HG03439 (cell line): ENCODE measurements around the gene OR5H15.
"Not testable (repeated sequence)": the region's sequence is repeated elsewhere in the genome, so short reads cannot be mapped to it uniquely, and the experiment has no call there.

Source experiments
- ATAC-seq: cut with Tn5 transposase; IDR thresholded peaks from one replicate; pipeline ENCODE4 v1.9.1; 2021; ENCODE audit warnings: mild to moderate bottlenecking, moderate library complexity; ENCODE audit not compliant: unreplicated experiment

OR5H15 gene

DNA sequence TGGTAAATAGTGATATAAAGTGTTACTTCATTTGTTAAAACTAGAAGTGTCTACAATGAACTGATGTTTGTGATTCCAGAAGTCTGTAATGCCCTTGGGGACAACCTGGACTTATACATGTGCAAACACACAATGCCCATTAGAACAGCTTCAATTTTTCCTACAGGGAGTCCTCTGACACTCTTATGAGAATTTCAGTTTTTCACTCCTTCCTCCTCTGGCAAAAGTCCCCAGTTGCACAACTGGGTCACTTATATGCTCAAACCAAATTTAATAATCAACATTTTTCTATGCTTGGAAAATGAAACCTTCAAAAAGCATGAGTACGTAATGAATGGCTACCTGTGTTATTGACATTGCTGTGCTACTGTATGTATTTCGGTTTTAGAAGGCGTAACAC, at the start of gene OR5H15:
Gene OR5H15 (plus strand): TSS at position 301 of the 400 bp plus-strand sequence. CDS start 2,004 bp downstream, outside the sequence.
- no peak for ATAC-seq

DNA sequence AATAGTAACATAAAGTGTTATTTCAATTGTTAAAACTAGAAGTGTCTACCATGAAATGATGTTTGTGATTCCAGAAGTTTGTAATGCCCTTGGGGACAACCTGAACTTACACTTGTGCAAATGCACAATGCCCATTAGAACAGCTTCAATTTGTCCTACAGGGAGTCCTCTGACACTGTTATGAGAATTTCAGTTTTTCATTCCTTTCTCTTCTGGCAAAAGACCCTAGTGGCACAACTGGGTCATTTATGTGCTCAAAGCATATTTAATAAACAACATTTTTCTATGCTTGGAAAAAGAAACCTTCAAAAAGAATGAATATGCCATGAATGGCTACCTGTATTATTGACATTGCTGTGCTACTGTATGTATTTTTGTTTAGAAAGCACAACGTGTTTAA, 36.1 kb upstream of the OR5H15 start, which contains the start of gene OR5H1:
Gene OR5H1 (plus strand): TSS at position 301 of the 400 bp plus-strand sequence. CDS start 1,977 bp downstream, outside the sequence.
- ATAC-seq = no peak

DNA sequence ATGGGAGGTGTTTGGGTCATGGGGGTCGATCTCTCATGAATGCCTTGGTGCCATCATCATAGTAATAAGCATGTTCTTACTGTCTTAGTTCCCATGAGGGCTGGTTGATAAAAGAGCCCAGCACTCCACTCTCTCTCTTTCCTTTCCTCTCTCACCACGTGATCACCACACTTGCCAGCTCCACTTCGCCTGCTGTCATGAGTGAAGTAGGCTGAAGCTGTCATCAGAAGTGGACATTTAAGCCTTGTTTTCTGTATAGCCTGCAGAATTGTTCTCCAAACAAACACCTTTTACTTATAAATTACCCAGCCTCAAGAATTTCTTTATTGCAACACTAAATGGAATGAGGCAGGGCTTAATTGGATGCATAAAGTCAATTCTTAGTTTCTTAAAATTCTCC, 29.9 kb upstream of the OR5H15 start:
- no peak for ATAC-seq

DNA sequence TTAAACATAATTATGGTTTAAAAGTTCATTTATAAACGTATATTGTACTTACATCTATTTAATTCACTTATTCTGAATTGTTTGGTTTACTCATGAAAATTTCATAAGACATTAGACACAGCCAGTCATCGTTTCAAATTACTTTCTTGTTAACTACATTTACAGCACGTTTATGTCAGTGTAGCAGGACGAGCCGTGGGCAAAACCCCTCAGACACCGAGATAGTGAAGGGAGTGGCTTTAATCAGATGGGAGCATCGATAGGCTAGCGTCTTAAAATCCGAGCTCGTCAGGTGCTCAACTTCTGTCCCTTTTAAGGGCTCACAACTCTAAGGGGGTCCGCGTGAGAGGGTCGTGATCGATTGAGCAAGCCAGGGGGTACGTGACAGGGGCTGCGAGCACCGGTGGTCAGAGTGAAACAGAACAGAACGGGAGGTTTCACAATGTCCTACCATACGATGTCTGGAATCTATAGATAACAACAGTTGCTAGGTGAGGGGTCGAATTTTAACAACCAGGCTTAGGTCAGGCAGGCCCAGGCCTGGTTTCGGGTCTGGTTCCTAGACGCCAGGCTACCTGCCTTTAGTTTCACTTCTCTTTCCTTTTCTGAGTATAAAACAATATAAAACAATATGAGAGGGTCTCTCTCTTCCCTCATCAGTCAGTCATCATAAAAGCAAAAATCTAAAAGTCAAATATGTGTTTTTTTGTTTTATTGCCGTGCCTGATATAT, 28.5 kb upstream of the OR5H15 start:
- ATAC-seq = not testable (repeated sequence)

DNA sequence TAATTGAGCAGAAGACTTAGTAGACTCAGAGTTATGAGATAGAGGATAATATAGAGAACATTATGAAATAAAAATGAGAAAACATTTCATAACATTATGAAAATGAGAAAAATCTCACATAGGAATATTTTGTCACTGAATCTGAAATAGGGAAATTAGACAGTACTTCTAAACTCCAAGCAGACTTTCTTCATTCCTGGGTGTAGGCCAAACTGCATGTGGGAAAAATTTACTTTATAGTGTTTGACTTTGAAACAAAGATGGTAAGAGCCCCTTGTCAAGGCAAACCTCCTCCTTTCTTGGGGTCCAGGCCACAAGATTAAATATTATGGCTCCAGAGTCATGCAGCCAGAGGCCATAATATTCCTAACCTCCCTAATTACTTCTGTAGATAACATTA, 26.0 kb upstream of the OR5H15 start:
- no peak for ATAC-seq

DNA sequence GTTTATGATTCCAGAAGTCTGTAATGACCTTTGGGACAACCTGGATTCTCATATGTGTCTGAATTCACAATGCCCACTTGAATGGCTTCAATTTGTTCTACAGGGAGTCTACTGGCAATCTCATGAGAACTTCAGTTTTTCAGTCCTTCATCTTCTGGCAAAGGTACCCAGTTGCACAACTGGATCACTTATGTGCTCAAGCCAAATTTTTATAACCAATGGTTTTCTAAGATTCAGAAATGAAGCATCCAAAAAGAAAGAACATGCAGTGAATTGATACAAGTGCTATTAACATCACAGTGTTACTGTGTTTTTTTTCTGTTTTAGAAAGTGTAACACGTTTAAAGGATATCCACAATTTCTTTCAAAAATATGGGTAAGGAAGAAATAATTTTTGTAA, 19.3 kb upstream of the OR5H15 start, which contains the start of gene OR5H14:
Gene OR5H14 (plus strand): TSS at position 301 of the 400 bp plus-strand sequence. CDS start 1,907 bp downstream, outside the sequence.
- ATAC-seq = no peak

DNA sequence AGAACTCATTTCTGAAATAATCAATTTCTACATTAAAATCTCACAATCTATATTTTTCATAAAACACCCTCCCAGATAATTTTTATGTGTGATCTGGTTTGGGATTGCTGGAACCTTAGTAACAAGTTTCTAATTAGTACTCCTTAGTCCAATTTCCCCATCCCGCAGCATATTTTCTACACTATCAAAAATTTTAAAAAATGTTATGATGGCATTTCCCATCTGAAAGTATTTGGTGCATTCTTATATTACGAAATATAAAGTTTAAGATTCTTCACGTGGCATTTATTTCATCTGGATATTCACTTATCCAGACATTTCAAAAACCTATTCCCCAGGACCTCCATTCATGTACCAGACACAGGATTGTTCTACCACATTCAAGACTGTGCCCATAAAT, 17.7 kb upstream of the OR5H15 start:
- no peak for ATAC-seq

DNA sequence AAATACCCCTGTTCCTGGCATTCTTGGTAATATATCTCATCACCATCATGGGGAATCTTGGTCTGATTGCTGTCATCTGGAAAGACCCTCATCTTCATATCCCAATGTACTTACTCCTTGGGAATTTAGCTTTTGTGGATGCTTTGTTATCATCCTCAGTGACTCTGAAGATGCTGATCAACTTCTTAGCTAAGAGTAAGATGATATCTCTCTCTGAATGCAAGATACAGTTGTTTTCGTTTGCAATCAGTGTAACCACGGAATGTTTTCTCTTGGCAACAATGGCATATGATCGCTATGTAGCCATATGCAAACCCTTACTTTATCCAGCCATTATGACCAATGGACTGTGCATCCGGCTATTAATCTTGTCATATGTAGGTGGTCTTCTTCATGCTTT, 17.0 kb upstream of the OR5H15 start:
- not testable (repeated sequence) for ATAC-seq

DNA sequence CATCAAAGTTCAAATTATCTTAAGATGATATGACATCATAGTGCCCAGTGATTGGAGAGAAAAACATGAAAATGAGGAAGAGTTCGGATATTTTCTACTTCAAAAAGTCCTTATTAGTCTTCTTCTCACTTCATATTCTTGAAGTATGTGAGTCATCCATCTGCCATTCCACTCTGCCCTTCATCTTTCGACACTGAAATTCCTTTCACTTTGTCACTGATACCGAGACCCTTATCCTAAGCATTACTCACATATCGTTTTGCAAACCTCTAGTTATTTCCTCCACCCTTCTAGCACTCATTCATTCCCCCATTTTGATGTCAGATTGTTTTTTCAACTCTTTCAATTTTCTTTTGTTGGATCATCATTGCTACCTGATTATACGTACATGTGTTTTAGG, 15.3 kb upstream of the OR5H15 start:
- ATAC-seq = no peak

DNA sequence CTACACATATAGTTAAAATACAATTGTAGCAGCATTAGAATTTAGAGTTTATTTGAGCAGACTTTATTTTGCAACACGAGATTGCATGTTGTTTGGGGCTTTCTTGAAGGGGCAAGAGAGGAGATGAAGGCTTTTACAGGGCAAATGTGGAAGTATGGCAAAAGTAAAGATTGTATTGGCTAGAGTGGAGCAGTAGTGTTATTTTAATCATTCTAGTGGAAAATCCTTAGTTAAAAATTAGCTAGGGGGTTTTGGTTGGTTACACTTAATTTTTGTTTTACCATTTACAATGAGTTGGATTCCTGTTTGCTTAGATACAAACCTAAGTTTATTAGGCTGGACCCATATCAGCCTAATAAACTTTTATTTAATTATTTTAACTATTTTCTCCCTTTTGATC, 4.6 kb downstream of the OR5H15 start:
- no peak for ATAC-seq

DNA sequence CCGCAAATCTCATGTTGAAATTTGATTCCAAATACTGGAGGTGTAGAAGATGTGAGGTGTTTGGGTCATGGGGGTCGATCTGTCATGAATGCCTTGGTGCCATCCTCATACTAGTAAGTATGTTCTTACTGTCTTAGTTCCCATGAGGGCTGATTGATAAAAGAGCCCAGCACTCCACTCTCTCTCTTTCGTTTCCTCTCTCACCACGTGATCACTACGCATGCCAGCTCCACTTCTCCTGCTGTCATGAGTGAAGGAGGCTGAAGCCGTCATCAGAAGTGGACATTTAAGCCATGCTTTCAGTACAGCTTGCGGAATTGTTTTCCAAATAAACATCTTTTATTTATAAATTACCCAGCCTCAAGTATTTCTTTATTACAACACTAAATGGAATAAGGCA, 6.1 kb downstream of the OR5H15 start:
- ATAC-seq = no peak

DNA sequence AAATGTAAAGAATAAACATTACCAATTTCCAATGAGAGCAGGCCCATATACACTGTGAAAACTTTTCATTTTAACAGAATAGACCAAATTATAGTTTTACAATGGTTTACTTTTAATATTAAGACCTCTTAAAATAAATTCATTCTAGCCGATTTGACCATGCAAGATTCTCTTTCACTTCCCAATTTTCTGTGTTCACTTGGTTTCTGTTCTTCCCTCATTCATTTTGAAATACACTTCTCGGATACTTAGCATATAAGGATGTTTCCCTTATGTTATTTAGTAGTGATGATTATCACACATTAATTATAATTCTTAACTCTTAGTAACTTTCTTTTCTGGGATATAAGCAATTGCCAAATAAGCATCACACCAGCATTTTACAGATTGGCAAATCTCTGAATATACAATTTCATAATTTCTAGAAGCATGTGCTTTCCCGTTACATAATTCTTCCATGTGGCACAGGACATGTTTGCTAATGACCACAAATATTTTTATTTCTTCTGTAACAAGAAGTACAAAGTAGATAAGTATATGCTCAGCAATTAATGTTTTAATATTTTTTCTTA, 13.9 kb downstream of the OR5H15 start:
- ATAC-seq = no peak

DNA sequence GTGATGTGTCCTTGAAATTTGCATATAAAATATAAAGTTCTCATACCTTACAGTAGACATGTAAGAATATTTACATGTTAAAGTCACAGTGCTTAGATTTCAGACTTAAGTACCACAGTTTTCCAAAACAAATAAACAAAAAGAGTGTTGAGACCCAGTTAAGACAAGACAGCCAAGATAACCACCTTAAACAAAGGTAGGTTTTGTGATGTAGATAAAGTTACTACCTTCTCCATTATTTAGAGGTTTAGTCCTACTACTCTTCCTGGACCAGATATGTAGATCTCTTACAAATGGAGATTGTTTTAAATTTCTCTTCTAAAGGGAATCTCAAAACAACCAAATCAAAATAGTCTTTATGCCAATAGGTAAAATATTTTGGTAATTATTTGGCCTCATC, 15.7 kb downstream of the OR5H15 start:
- ATAC-seq = no peak

DNA sequence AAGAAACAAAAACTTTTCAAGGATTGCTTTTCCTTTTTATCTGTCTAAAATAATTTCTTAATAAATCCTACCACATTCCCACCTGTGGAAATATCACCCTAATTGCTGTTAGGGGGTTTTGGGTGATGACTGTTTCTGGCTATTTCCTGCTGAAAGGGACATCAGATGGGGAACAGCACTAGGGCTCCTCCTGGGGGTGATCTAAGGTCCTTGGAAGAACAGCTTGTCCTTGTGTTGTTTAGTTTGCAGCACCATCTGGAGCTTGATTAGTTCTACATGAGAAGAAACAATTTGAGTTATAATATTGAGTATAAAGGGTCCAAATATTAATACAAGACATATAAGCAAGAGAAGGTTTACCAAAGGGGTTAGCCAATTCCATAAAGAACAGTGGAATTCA, 18.7 kb downstream of the OR5H15 start:
- no peak for ATAC-seq

DNA sequence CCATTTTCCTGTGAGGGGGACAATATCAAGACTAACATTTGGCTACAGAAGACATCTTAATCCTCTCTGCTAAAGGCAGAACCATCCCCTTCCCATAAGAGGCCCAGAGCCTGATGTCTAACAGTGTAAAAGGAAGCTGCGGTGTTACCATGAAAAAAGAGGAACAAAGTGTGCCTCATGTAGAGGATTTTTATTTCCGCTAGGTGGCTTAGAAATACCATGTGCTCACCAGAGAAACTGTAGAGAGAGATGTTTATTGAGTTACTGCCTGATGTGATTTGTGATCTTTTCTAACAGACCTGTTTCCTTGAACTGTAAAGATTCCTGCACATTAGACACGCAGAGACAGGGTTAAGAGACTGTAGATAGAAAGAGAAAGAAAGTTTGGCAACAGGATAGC, 22.0 kb downstream of the OR5H15 start:
- peak; percentile 71 for ATAC-seq

DNA sequence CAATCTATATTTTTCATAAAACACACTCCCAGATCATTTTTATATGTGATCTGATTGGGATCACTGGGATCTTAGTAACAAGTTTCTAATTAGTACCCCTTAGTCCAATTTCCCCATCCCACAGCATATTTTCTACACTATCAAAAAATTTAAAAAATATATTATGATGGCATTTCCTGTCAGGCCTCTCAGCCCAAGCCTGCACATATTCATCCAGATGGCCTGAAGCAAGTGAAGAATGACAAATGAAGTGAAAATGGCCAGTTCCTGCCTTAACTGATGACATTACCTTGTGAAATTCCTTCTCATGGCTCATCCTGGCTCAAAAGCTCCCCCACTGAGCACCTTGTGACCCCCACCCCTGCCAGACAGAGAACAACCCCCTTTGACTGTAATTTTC, 24.4 kb downstream of the OR5H15 start:
- ATAC-seq = not testable (repeated sequence)

DNA sequence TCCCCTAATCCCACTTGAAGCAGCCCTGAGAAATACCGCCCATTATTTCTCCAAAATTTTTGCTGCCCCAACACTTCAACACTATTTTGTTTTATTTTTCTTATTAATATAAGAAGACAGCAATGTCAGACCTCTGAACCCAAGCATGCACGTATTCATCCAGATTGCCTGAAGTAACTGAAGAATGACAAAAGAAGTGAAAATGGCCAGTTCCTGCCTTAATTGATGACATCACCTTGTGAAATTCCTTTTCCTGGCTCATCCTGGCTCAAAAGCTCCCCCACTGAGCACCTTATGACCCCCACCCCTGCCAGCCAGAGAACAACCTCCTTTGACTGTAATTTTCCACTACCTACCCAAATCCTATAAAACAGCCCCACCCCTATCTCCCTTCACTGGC, 29.8 kb downstream of the OR5H15 start:
- not testable (repeated sequence) for ATAC-seq

DNA sequence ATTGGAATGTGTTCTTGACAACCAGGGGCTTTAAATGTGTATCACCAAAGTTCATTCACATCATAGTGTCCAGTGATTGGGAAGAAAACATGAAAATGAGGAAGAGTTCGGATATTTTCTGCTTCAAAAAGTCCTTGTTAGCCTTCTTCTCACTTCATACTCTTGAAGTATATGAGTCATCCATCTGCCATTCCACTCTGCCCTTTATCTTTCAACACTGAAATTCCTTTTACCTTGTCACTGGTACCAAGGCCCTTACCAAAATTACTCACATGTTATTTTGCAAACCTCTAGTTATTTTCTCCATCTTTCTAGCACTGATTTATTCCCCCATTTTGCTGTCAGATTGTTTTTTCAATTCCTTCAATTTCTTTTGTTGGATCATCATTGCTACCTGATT, 32.5 kb downstream of the OR5H15 start:
- ATAC-seq = no peak

DNA sequence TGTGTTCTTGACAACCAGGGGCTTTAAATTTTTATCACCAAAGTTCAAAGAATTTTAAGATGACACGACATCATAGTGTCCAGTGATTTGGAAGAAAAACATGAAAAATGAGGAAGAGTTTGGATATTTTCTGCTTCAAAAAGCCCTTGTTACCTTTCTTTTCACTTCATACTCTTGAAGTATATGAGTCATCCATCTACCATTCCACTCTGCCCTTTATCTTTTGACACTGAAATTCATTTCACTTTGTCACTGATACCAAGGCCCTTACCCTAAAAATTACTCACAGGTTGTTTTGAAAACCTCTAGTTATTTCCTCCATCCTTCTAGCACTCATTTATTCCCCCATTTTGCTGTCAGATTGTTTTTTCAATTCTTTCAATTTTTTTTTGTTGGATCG, 42.7 kb downstream of the OR5H15 start:
- no peak for ATAC-seq

DNA sequence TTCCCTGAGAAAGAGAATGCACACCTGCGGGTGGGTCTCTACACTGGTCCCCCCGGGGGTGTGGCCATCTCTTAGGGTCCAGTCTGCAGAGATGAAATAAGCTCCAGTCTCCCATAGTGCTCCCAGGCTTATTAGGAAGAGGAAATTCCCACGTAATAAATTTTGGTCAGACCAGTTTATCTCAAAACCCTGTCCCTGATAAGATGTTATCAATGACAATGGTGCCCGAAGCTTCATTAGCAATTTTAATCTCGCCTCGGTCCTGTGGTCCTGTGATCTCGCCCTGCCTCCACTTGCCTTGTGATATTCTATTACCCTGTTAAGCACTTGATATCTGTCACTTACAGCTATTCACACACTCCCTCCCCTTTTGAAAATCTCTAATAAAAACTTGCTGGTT, 46.8 kb downstream of the OR5H15 start:
- no peak for ATAC-seq

DNA sequence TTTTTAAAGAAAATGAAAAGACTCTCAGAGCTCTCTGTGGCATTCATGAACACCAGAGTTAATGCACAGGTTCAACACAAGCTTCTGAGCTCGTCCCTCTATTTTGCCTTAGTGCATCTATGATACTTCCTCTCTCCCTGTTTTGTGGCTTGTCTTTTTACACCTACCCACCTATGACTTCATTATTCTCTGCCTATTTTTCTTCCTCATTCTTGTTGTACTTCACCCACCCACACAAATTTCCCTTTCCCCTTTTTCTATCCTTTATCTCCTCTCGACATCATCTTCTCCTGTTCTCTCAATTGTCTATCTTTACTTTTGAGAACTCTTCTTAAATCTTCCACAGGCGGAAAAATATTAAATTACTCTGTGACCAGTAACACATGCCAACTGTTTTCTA, 48.6 kb downstream of the OR5H15 start:
- ATAC-seq = no peak
